Sigmoid colon (tissue), 7 donors: ENCODE measurements around the gene MIA2. TPM values are rescaled to one million over a fixed set of nuclear protein-coding genes. Genes with fewer than 3 reads are reported as not detected.

Experiments
- DNase-seq: peaks from one replicate; pipeline ENCODE4 v3.0.0-alpha.2; 2019
- H3K27ac ChIP-seq, 4 donors: fragments of 200-600 bp; sonication (generic); one replicate each; pipeline ENCODE4 v1.5.1; 2016 to 2019; ENCODE audit warnings: mild to moderate bottlenecking in 1 of 4
- H3K27me3 ChIP-seq, 3 donors: fragments of 200-600 bp; sonication (generic); one replicate each; pipeline ENCODE4 v1.5.1; 2019; ENCODE audit warnings: mild to moderate bottlenecking in 1 of 3
- H3K36me3 ChIP-seq, 4 donors: fragments of 200-600 bp; sonication (generic); one replicate each; pipeline ENCODE4 v1.5.1; 2016 to 2019
- H3K4me1 ChIP-seq, 4 donors: fragments of 200-600 bp; sonication (generic); one replicate each; pipeline ENCODE4 v1.5.1; 2017 to 2019
- H3K4me3 ChIP-seq, 4 donors: fragments of 200-600 bp; sonication (generic); one replicate each; pipeline ENCODE4 v1.5.1; 2017 to 2019; ENCODE audit warnings: mild to moderate bottlenecking in 2 of 4, moderate library complexity in 1 of 4
- H3K9me3 ChIP-seq, 4 donors: fragments of 200-600 bp in 3 of 4; sonication (generic) in 3 of 4; one replicate each; pipeline versions ENCODE4 v1.5.1 to v1.6.1; 2013 to 2019
- CTCF ChIP-seq, 4 experiments: fragments of 450-650 bp in 3 of 4; fragments of 200-600 bp in 1 of 4; IDR thresholded peaks; one replicate each; pipeline ENCODE4 v1.5.1; 2016 to 2019; ENCODE audit warnings: antibody characterized with exemption in 4 of 4, mild to moderate bottlenecking in 3 of 4, moderate library complexity in 2 of 4
- EP300 ChIP-seq, 4 donors: sonication (generic); formaldehyde crosslinking; IDR thresholded peaks; one replicate each; pipeline ENCODE4 v1.6.1; 2017; ENCODE audit warnings: antibody characterized with exemption in 4 of 4
- POLR2A ChIP-seq, 2 donors: fragments of 450-650 bp; IDR thresholded peaks; one replicate each; pipeline ENCODE4 v1.6.1; 2016; ENCODE audit warnings: antibody characterized with exemption in 2 of 2, mild to moderate bottlenecking in 2 of 2, moderate library complexity in 2 of 2
- POLR2AphosphoS5 ChIP-seq, 4 donors: sonication (generic); formaldehyde crosslinking; IDR thresholded peaks; one replicate each; pipeline ENCODE4 v1.6.1; 2017; ENCODE audit warnings: antibody characterized with exemption in 4 of 4
- WGBS, 2 donors: extraction: QIAGEN DNeasy Blood & Tissue Kit; methylation state at CpG; one replicate each; pipeline ENCODE4 v1.1.7; 2013; 5-methylcytosine and 5-hydroxymethylcytosine counted together
- intact Hi-C: fragments of 100-400 bp; cut with DNase I; formaldehyde crosslinking; loops from one replicate; pipeline ENCODE4 v1.15.1; 2023
- polyA plus RNA-seq, 3 donors: library from polyadenylated mRNA; stranded (reverse); fragments of 200-250 nt; gene quantifications; one replicate each; pipeline ENCODE4 v1.2.3, GENCODE V29; 2013
- total RNA-seq, 4 donors: library from RNA; depleted of rRNA; stranded (reverse); fragments of >200 nt; gene quantifications; one replicate each; pipeline ENCODE4 v1.1.0, GENCODE V29; 2016
- donor health status: healthy with polysubstance abuse.
- donor health status: Bipolar disorder and iron deficiency.
- donor health status: healthy.

The MIA2 gene
- total and polyA plus RNA-seq, 7 donors: 12.8 to 33.9 (median 18.1) TPM

GRCh38 chr14:39384177-39384576 lies 150.5 kb downstream of the MIA2 start:
- H3K27ac ChIP-seq: no peak overlapping the region
- no peak for DNase-seq
- no peaks in the 10 kb centered on the region for H3K27me3 ChIP-seq
- H3K4me1 ChIP-seq: no peaks in the 10 kb centered on the region
- TF ChIP-seq CTCF (IDR thresholded peaks at IDR 0.05) (no peak), EP300 (IDR thresholded peaks at IDR 0.05) (no peak), POLR2A (IDR thresholded peaks at IDR 0.05) (no peak), POLR2AphosphoS5 (IDR thresholded peaks at IDR 0.05) (no peak)
- intact Hi-C loops: no loop called here
- no peaks in the 10 kb centered on the region for H3K9me3 ChIP-seq
- H3K4me3 ChIP-seq: no peak overlapping the region
- H3K36me3 ChIP-seq: peaks cover 0 to 3% (median 0%) of the 10 kb centered on the region in 4 donors
- 72 to 87% methylated on average over 4 of the region's 4 CpGs for whole genome bisulfite sequencing, 2 donors

GRCh38 chr14:39393289-39393688 lies 159.6 kb downstream of the MIA2 start:
- H3K4me3 ChIP-seq: no peak overlapping the region
- no peaks in the 10 kb centered on the region for H3K9me3 ChIP-seq
- H3K27ac ChIP-seq: no peak overlapping the region
- TF ChIP-seq CTCF (IDR thresholded peaks at IDR 0.05) (no peak), POLR2AphosphoS5 (IDR thresholded peaks at IDR 0.05) (no peak), EP300 (IDR thresholded peaks at IDR 0.05) (no peak), POLR2A (IDR thresholded peaks at IDR 0.05) (no peak)
- H3K4me1 ChIP-seq: peaks cover 0 to 4% (median 0%) of the 10 kb centered on the region in 4 donors
- intact Hi-C loops: no loop called here
- no peaks in the 10 kb centered on the region for H3K27me3 ChIP-seq
- no peak for DNase-seq
- peaks cover 0 to 33% (median 0%) of the 10 kb centered on the region in 4 donors for H3K36me3 ChIP-seq
- WGBS, 2 donors: 74 to 91% methylated on average over 1 of the region's 1 CpG

GRCh38 chr14:39395555-39396254 lies 162.0 kb downstream of the MIA2 start:
- intact Hi-C loops: no loop called here
- Histone ChIP-seq H3K36me3 (peaks cover 0 to 52% (median 0%) of the 10 kb centered on the region in 4 donors), H3K27ac (no peak overlapping the region), H3K4me3 (no peak overlapping the region), H3K9me3 (no peaks in the 10 kb centered on the region), H3K27me3 (no peaks in the 10 kb centered on the region), H3K4me1 (peaks cover 0 to 4% (median 0%) of the 10 kb centered on the region in 4 donors)
- 81 to 85% methylated on average over 4 of the region's 4 CpGs for WGBS, 2 donors
- TF ChIP-seq POLR2AphosphoS5 (IDR thresholded peaks at IDR 0.05): no peak
- no peak for TF ChIP-seq CTCF (IDR thresholded peaks at IDR 0.05)
- TF ChIP-seq POLR2A (IDR thresholded peaks at IDR 0.05): no peak
- no peak for TF ChIP-seq EP300 (IDR thresholded peaks at IDR 0.05)
- no peak for DNase-seq

- H3K9me3 ChIP-seq: no peaks in the 10 kb centered on the region
- TF ChIP-seq EP300 (IDR thresholded peaks at IDR 0.05) (no peak), POLR2AphosphoS5 (IDR thresholded peaks at IDR 0.05) (no peak), CTCF (IDR thresholded peaks at IDR 0.05) (no peak)
- H3K4me3 ChIP-seq: no peak overlapping the region
- peaks cover 0 to 4% (median 0%) of the 10 kb centered on the region in 4 donors for H3K4me1 ChIP-seq
- no peak for DNase-seq
- intact Hi-C loops: no loop called here
- peaks cover 0 to 59% (median 0%) of the 10 kb centered on the region in 4 donors for H3K36me3 ChIP-seq
- no peak overlapping the region for H3K27ac ChIP-seq
- no peaks in the 10 kb centered on the region for H3K27me3 ChIP-seq
These were observed 162.7 kb downstream of the MIA2 start for GRCh38 chr14:39396448-39396847.

DNA sequence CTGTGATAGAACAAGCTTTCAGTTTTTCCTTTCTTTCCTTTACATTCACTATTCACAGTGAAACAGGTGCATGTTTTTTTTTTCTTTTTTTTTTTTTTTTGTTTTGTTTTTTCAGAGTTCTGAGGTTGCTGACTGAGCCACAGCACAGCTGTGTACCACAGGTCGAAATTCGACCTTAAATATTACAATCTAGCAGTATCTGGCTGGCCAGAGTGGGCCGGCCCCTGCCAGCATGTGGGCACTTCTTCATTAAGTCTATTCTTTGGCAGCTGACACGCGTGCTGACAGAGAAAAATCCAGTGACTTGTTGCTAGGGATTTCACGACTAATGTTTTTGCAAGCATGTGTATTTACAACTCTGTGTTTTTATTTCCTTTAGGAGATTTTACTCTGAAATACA lies 164.7 kb downstream of the MIA2 start:
- DNase-seq: no peak
- Histone ChIP-seq H3K27ac (no peak overlapping the region), H3K9me3 (no peaks in the 10 kb centered on the region), H3K27me3 (no peaks in the 10 kb centered on the region), H3K4me3 (no peak overlapping the region), H3K4me1 (peaks cover 0 to 4% (median 0%) of the 10 kb centered on the region in 4 donors), H3K36me3 (peaks cover 0 to 54% (median 0%) of the 10 kb centered on the region in 4 donors)
- intact Hi-C loops: no loop called here
- WGBS, 2 donors: 90 to 92% methylated on average over 6 of the region's 6 CpGs
- TF ChIP-seq POLR2A (IDR thresholded peaks at IDR 0.05) (no peak), EP300 (IDR thresholded peaks at IDR 0.05) (no peak), POLR2AphosphoS5 (IDR thresholded peaks at IDR 0.05) (no peak), CTCF (IDR thresholded peaks at IDR 0.05) (no peak)
